Endodermal cell (in vitro differentiated cells): ENCODE measurements around the gene ENDOV. TPM values are rescaled to one million over a fixed set of nuclear protein-coding genes. Genes with fewer than 3 reads are reported as not detected.

Experiments
- DNase-seq: peaks from one replicate; pipeline ENCODE4 v3.0.0-alpha.2; 2017
- H3K27ac ChIP-seq: 2 replicates; pipeline ENCODE4 v1.5.1; 2013; ENCODE audit warnings: mild to moderate bottlenecking, low read depth, low read length, moderate library complexity
- H3K27me3 ChIP-seq: 2 replicates; pipeline ENCODE4 v1.6.1; 2013; ENCODE audit warnings: mild to moderate bottlenecking, low read length, moderate library complexity; ENCODE audit not compliant: insufficient read depth, control insufficient read depth, poor library complexity, severe bottlenecking
- H3K36me3 ChIP-seq: 2 replicates; pipeline ENCODE4 v1.7.0; 2013; ENCODE audit warnings: mild to moderate bottlenecking, low read length, moderate library complexity; ENCODE audit not compliant: control insufficient read depth, insufficient read depth
- H3K4me1 ChIP-seq: one replicate; pipeline ENCODE4 v1.7.0; 2013; ENCODE audit warnings: low read length; ENCODE audit not compliant: control insufficient read depth, insufficient read depth
- H3K4me3 ChIP-seq: 2 replicates; pipeline ENCODE4 v1.5.1; 2013; ENCODE audit warnings: mild to moderate bottlenecking, low read length, moderate library complexity
- H3K9ac ChIP-seq: 2 replicates; pipeline ENCODE4 v1.6.1; 2013; ENCODE audit warnings: mild to moderate bottlenecking, low read length, moderate library complexity; ENCODE audit not compliant: poor library complexity, severe bottlenecking; ENCODE audit errors: extremely low read depth
- H3K9me3 ChIP-seq: 2 replicates; pipeline ENCODE4 v1.6.1; 2013; ENCODE audit warnings: mild to moderate bottlenecking, low read length, moderate library complexity; ENCODE audit not compliant: control insufficient read depth
- H3K27ac Mint-ChIP-seq: 2 replicates; pipeline ENCODE4 v1.8.0; 2020; ENCODE audit warnings: mixed read lengths
- H3K27me3 Mint-ChIP-seq: 2 replicates; pipeline ENCODE4 v1.8.0; 2021; ENCODE audit warnings: mild to moderate bottlenecking, mixed read lengths; ENCODE audit not compliant: insufficient read depth
- H3K36me3 Mint-ChIP-seq: 2 replicates; pipeline ENCODE4 v1.8.0; 2020; ENCODE audit warnings: low read depth, mixed read lengths
- H3K4me1 Mint-ChIP-seq: 2 replicates; pipeline ENCODE4 v1.8.0; 2020; ENCODE audit warnings: mixed read lengths
- H3K4me3 Mint-ChIP-seq: 2 replicates; pipeline ENCODE4 v1.8.0; 2020; ENCODE audit warnings: mild to moderate bottlenecking, moderate library complexity, mixed read lengths
- H3K9me3 Mint-ChIP-seq: 2 replicates; pipeline ENCODE4 v1.8.0; 2020; ENCODE audit warnings: mild to moderate bottlenecking, mixed read lengths
- CTCF ChIP-seq: fragments of 200-600 bp; sonication (generic); conservative IDR thresholded peaks from 2 replicates; pipeline ENCODE4 v1.5.0; 2021; ENCODE audit warnings: antibody characterized with exemption, mild to moderate bottlenecking
- WGBS, 2 experiments: methylation state at CpG; one replicate each; pipeline versions ENCODE4 v1.1.5 to v1.1.7; 2013; ENCODE audit warnings: missing lambda C conversion rate in 2 of 2, mixed read lengths in 1 of 2; ENCODE audit not compliant: insufficient coverage in 1 of 2, insufficient read length in 1 of 2; 5-methylcytosine and 5-hydroxymethylcytosine counted together
- total RNA-seq, 2 donors: library from RNA; stranded (reverse); fragmentation: NEBNext Ultra II Directional in 1 of 2; extraction: Animal tissue kit (Norgen Biotek cat#: 25700) in 1 of 2; gene quantifications; 2 replicates in 1 of 2; 3 replicates in 1 of 2; pipeline ENCODE4 v1.2.1, GENCODE V29; 2021

ENDOV gene
- total RNA-seq, 2 donors from 2014 or later: 38.8 to 47.1 TPM

DNA sequence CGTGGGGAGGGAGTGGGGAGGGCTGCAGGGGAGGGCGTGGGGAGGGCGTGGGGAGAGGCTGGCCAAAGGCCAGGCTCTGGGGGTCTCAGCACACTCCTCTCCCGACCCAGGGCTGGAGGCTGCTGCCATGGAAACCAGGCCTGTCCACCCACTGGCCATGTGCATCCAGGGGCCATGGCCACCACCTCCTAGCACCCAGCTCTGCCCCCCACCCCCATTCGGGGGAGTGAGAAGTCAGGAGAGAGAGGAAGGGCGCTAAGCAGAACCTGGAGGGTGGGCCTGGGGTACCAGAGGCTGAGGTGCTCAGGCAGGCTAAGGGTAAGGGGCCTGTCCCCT lies 29.6 kb downstream of the ENDOV start:
- peaks cover 17% of the 10 kb centered on the region for H3K27me3 Mint-ChIP-seq
- 84% methylated on average over 4 of the region's 6 CpGs; no CpG with 5 or more reads in 1 of the 2 experiments for WGBS, 2 experiments

GRCh38 chr17:80445007-80445725 lies 30.2 kb downstream of the ENDOV start:
- H3K27ac ChIP-seq: no peak overlapping the region
- no peak overlapping the region for H3K4me3 ChIP-seq
- 79 to 80% methylated on average over 10 to 26 of the region's 26 CpGs for WGBS, 2 experiments
- DNase-seq: no peak
- no peaks in the 10 kb centered on the region for H3K9me3 Mint-ChIP-seq
- peaks cover 32% of the 10 kb centered on the region for H3K27me3 ChIP-seq
- no peak overlapping the region for H3K27ac Mint-ChIP-seq
- H3K36me3 Mint-ChIP-seq: no peaks in the 10 kb centered on the region
- H3K4me1 Mint-ChIP-seq: no peaks in the 10 kb centered on the region
- H3K27me3 Mint-ChIP-seq: peaks cover 17% of the 10 kb centered on the region
- no peak for TF ChIP-seq CTCF
- no peaks in the 10 kb centered on the region for H3K9me3 ChIP-seq
- no peak overlapping the region for H3K9ac ChIP-seq
- no peak overlapping the region for H3K4me3 Mint-ChIP-seq
- H3K36me3 ChIP-seq: no peaks in the 10 kb centered on the region
- H3K4me1 ChIP-seq: no peaks in the 10 kb centered on the region

More for the DNA sequence above, 29.6 kb downstream of the ENDOV start:
- H3K36me3 ChIP-seq: no peaks in the 10 kb centered on the region
- peaks cover 32% of the 10 kb centered on the region for H3K27me3 ChIP-seq
- no peak for DNase-seq
- Mint-ChIP-seq H3K4me3 (no peak overlapping the region), H3K27ac (no peak overlapping the region), H3K9me3 (no peaks in the 10 kb centered on the region), H3K4me1 (no peaks in the 10 kb centered on the region), H3K36me3 (no peaks in the 10 kb centered on the region)
- H3K9ac ChIP-seq: no peak overlapping the region
- no peak for TF ChIP-seq CTCF
- H3K4me3 ChIP-seq: no peak overlapping the region
- H3K4me1 ChIP-seq: no peaks in the 10 kb centered on the region
- H3K27ac ChIP-seq: no peak overlapping the region
- no peaks in the 10 kb centered on the region for H3K9me3 ChIP-seq

GRCh38 chr17:80445726-80446110 lies 30.8 kb downstream of the ENDOV start:
- 84 to 88% methylated on average over 9 to 10 of the region's 10 CpGs for WGBS, 2 experiments
- Mint-ChIP-seq H3K9me3 (no peaks in the 10 kb centered on the region), H3K27me3 (peaks cover 17% of the 10 kb centered on the region), H3K4me3 (no peak overlapping the region), H3K36me3 (no peaks in the 10 kb centered on the region), H3K27ac (no peak overlapping the region), H3K4me1 (no peaks in the 10 kb centered on the region)
- H3K9ac ChIP-seq: no peak overlapping the region
- H3K4me1 ChIP-seq: no peaks in the 10 kb centered on the region
- H3K27me3 ChIP-seq: peaks cover 32% of the 10 kb centered on the region
- no peak overlapping the region for H3K27ac ChIP-seq
- TF ChIP-seq CTCF: no peak
- no peak overlapping the region for H3K4me3 ChIP-seq
- H3K36me3 ChIP-seq: no peaks in the 10 kb centered on the region
- DNase-seq: no peak
- H3K9me3 ChIP-seq: no peaks in the 10 kb centered on the region
